ENCODE measurements around the gene KRTAP9-8.
"Not testable (repeated sequence)": the region's sequence is repeated elsewhere in the genome, so short reads cannot be mapped to it uniquely, and the experiment has no call there.

The KRTAP9-8 gene

GRCh38 chr17:41251261-41251660 lies 13.5 kb downstream of the KRTAP9-8 start:
- in situ Hi-C loops (cut with HindIII; ENCODE audit: low pct_ligation_motif_present, low pct_unique_long_range_greater_than_20kb, low sequenced_read_pairs) = no loop called here
- DNase-seq = no peak

GRCh38 chr17:41254861-41255260 lies 17.1 kb downstream of the KRTAP9-8 start:
- DNase-seq = no peak
- in situ Hi-C loops (cut with HindIII; ENCODE audit: low pct_ligation_motif_present, low pct_unique_long_range_greater_than_20kb, low sequenced_read_pairs) = no loop called here

- DNase-seq; in situ Hi-C loops (cut with HindIII; ENCODE audit: low pct_ligation_motif_present, low pct_unique_long_range_greater_than_20kb, low sequenced_read_pairs): not testable (repeated sequence)
Measured at GRCh38 chr17:41255381-41256290, 17.8 kb downstream of the KRTAP9-8 start, which contains the start of gene KRTAP9-9. Gene KRTAP9-9, plus strand, starts transcription at chr17:41255384.

GRCh38 chr17:41256291-41256685 lies 18.5 kb downstream of the KRTAP9-8 start:
- in situ Hi-C loops (cut with HindIII; ENCODE audit: low pct_ligation_motif_present, low pct_unique_long_range_greater_than_20kb, low sequenced_read_pairs) = no loop called here
- no peak for DNase-seq

- no peak for DNase-seq
Measured at GRCh38 chr17:41258406-41258805, 20.6 kb downstream of the KRTAP9-8 start.

GRCh38 chr17:41263212-41263611 lies 25.4 kb downstream of the KRTAP9-8 start:
- no peak for DNase-seq
- in situ Hi-C loops (cut with HindIII; ENCODE audit: low pct_ligation_motif_present, low pct_unique_long_range_greater_than_20kb, low sequenced_read_pairs) = no loop called here

More at GRCh38 chr17:41258406-41258805, 20.6 kb downstream of the KRTAP9-8 start:
- in situ Hi-C loops (cut with HindIII; ENCODE audit: low pct_ligation_motif_present, low pct_unique_long_range_greater_than_20kb, low sequenced_read_pairs) = no loop called here

GRCh38 chr17:41264599-41264998 lies 26.8 kb downstream of the KRTAP9-8 start:
- DNase-seq = no peak
- in situ Hi-C loops (cut with HindIII; ENCODE audit: low pct_ligation_motif_present, low pct_unique_long_range_greater_than_20kb, low sequenced_read_pairs) = no loop called here

- DNase-seq = no peak
- in situ Hi-C loops (cut with HindIII; ENCODE audit: low pct_ligation_motif_present, low pct_unique_long_range_greater_than_20kb, low sequenced_read_pairs) = no loop called here
Measured at GRCh38 chr17:41265078-41265477, 27.3 kb downstream of the KRTAP9-8 start, which contains the start of gene KRTAP9-6. Gene KRTAP9-6, plus strand, starts transcription at chr17:41265378. Its CDS starts 0 bp downstream, at chr17:41265378.

- in situ Hi-C loops (cut with HindIII; ENCODE audit: low pct_ligation_motif_present, low pct_unique_long_range_greater_than_20kb, low sequenced_read_pairs) = no loop called here
- no peak for DNase-seq
Measured at GRCh38 chr17:41267711-41268110, 29.9 kb downstream of the KRTAP9-8 start.

GRCh38 chr17:41271323-41271722 lies 33.5 kb downstream of the KRTAP9-8 start:
- DNase-seq; in situ Hi-C loops (cut with HindIII; ENCODE audit: low pct_ligation_motif_present, low pct_unique_long_range_greater_than_20kb, low sequenced_read_pairs): not testable (repeated sequence)

- in situ Hi-C loops (cut with HindIII; ENCODE audit: low pct_ligation_motif_present, low pct_unique_long_range_greater_than_20kb, low sequenced_read_pairs) = no loop called here
- DNase-seq = no peak
Measured at GRCh38 chr17:41271858-41272257, 34.1 kb downstream of the KRTAP9-8 start.

GRCh38 chr17:41275648-41276190 lies 37.9 kb downstream of the KRTAP9-8 start, which contains the start of gene KRTAP9-7:
Gene KRTAP9-7, plus strand, starts transcription at chr17:41275698. Its CDS starts 0 bp downstream, at chr17:41275698.
- DNase-seq; in situ Hi-C loops (cut with HindIII; ENCODE audit: low pct_ligation_motif_present, low pct_unique_long_range_greater_than_20kb, low sequenced_read_pairs): not testable (repeated sequence)

- in situ Hi-C loops (cut with HindIII; ENCODE audit: low pct_ligation_motif_present, low pct_unique_long_range_greater_than_20kb, low sequenced_read_pairs) = no loop called here
- no peak for DNase-seq
Measured at GRCh38 chr17:41278176-41278955, 40.6 kb downstream of the KRTAP9-8 start.

- in situ Hi-C loops (cut with HindIII; ENCODE audit: low pct_ligation_motif_present, low pct_unique_long_range_greater_than_20kb, low sequenced_read_pairs) = no loop called here
- DNase-seq = no peak
Measured at GRCh38 chr17:41284043-41284442, 46.2 kb downstream of the KRTAP9-8 start.

GRCh38 chr17:41284546-41284945 lies 46.7 kb downstream of the KRTAP9-8 start:
- in situ Hi-C loops (cut with HindIII; ENCODE audit: low pct_ligation_motif_present, low pct_unique_long_range_greater_than_20kb, low sequenced_read_pairs) = no loop called here
- DNase-seq = no peak

GRCh38 chr17:41287050-41287449 lies 49.3 kb downstream of the KRTAP9-8 start:
- no peak for DNase-seq
- in situ Hi-C loops (cut with HindIII; ENCODE audit: low pct_ligation_motif_present, low pct_unique_long_range_greater_than_20kb, low sequenced_read_pairs) = no loop called here
